Epidermal melanocyte (primary cell): Measurements from ENCODE around the gene UBR1.

ENCODE experiments used
- DNase-seq: peaks from one replicate; pipeline ENCODE4 v3.0.0; 2011; ENCODE audit warnings: low spot score; ENCODE audit not compliant: insufficient read length

Gene UBR1

GRCh38 chr15:43107751-43108150, 1.9 kb upstream of the UBR1 start:
- no peak for DNase-seq

DNA sequence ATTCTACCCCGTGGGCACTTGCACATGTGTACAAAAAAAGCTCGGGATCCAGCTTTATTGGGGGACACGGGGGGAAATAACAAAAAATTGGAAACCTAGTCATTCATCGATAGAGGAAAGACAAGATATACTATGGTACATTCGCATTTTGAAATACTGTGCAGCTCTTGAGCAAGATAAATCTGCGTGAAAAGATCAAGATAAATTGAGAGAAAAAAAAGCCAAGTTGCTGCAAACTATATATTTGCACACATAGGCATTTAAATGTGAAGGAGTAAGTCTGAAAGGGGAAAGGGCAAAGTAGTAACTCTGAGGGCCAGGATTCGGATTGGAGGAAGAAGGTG, 620 bp upstream of the UBR1 start:
- no peak for DNase-seq

DNA sequence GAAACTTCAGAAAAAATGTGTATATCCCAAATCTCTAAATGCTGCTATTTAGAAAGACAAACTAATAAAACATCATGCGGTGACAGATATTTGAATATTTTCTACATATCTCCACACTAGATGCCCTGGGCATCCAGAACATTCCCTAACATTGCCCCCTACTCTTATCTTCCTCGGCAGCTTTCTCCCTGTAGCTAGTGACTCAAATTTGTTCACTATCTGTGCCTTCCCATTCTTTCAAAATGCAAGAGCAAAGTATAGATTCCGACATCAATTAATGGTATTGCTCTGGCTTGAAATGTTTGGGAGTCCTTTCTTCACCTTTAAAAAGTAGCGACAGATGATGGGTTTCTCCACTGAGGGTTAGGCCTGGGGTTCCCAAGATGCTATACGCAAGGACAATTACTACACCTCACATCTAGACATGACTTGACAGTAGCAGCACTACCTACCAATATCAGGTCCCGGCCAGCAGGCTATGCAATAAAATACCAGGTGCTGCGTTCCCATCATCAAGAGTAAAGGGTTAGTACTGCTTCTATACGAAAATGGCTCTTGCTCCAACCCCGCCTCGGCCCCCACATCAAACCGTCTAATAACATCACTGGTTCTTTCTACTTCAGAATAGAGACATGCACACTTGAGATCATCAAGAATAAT, 631 bp downstream of the UBR1 start:
- no peak for DNase-seq

DNA sequence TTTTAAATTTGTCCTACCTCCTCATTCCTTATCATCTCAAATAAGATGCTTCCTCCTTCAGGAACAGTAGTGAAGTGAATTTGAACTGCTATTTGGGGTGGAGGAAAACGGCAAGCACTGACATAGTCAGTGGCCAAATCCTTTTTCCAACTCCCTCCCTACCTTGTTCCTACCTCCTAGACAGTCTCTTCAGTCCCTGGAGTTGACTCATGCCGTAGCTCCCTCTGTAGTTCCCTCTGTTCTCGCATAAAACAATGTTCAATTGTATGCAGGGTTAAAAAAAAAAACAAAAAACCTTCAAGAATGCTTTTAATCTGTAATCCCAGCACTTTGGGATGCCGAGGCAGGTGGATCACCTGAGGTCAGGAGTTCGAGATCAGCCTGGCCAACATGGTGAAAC, 1.4 kb downstream of the UBR1 start:
- no peak for DNase-seq

- no peak for DNase-seq
These were observed 1.9 kb downstream of the UBR1 start for GRCh38 chr15:43103907-43104306.

DNA sequence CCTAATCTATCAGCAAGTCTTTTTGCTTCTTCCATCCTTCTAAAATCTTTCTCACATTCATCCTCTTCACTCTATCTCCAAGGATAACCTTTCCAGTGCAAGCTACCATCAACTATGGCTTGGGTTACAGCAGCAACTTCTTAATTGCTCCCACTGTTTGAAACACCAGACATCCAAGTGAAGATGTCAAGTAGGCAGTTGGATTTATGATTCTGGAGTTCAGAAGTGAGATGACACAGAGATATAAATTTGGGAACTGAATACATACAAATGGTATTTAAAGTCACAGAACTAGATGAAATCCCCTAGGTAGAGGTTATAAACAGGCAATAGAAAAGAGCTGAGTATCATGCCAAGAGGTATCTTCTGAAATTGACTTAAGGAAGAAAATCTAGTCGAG, 3.7 kb downstream of the UBR1 start:
- no peak for DNase-seq

DNA sequence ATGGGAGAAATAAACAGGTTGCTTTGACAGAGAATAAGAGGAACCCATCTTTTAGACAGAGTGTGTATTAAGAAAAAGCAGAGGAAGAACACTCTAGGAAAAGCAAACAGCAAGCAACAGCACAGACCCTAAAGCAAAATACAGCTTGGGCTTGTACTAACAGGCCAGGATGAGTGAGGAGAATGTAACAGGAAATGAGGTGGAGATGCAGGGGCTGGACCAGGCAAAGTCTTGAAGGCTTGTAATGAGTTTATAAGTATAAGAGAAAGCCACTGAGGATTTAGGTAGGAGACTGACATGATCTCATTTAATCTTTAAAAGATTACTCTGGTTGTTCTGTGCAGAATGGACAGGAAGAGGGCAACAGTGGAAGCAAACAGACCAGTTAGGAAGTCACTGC, 4.9 kb downstream of the UBR1 start:
- DNase-seq: no peak

DNA sequence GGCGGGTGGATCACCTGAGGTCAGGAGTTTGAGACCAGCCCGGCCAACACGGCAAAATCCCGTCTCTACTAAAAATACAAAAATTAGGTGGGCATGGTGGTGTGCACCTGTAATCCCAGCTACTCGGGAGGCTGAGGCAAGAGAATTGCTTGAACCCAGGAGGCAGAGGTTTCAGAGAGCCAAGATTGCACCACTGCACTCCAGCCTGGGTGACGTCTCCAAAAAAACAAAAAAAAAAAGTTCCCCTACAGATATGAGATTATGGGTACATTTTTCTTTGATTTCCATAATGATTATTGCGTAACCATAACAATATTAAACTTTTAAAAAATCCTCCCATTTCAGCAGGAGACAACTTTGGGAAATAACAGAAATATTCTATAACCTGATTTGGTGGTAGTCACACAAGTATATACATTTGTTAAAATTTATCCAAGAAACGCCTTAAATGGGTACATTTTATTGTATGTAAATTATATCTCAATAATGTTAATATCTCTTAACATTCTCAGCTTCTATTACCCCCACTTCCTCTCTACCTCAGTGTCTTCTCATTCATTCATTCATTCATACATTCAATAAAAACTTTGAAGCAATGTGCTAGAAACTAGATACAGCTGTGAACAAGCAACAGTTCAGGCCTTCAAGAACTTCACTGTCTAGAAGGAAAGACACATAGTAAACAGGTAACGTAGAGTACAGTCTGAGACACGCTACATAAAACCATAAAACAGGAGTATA, 6.6 kb downstream of the UBR1 start:
- DNase-seq: no peak

DNA sequence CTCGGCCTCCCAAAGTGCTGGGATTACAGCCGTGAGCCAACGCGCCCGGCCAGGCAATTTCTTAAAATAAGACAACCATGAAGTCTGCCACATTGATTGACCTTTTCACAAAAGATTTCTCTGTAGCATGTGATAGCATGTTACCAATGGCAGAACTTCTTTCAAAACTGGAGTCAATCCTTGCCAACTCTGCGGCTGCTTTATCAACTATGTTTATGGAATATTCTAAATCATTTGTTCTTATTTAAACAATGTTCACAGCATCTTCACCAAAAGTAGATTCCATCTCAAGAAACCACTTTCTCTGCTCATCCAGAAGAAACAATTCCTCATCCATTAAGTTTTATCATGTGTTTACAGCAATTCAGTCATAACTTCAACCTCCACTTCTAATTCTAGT, 9.4 kb downstream of the UBR1 start:
- DNase-seq: no peak

DNA sequence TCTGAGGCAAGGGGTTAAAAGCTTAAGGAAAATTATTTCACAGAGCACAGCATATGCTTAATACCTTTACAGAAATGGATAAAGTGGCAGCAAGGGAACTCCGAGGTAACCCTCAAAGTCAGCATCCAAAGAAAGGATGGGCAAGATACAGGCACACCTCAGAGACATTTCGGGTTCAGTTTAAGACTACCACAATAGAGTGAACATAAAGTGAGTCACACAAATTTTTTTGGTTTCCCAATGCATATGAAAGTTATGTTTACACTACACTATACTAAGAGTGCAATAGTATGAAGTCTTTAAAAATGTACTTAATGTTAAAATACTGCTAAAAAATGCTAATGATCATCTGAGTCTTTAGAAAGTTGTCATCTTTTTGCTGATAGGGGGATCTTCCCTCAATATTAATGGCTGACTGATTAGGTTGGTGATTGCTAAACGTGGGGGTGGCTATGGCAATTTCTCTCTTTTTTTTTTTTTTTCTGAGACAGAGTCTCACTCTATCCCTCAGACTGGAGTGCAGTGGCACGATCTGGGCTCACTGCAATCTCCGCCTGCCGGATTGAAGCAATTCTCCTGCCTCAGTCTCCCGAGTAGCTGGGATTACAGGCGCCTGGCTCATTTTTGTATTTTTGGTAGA, 10.0 kb downstream of the UBR1 start:
- DNase-seq: no peak

DNA sequence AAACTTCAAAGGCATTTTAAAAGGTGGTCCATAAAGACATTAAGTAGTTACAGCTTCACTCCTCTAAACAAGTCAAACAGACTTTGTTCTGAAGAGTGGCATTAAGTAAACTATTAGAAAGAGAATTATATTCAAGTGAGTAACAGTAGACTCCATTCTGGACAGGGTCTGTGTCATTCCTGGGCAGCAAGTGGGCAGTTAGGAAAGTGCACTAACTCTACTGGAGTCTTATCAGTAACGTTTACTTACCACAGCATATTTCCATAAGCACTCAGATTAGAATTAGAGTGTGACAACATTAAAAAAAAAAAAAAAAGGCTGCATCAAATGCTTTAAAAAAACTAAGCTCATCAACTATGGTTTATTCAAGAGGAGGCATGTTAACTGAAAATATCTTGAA, 10.6 kb downstream of the UBR1 start:
- DNase-seq: no peak

DNA sequence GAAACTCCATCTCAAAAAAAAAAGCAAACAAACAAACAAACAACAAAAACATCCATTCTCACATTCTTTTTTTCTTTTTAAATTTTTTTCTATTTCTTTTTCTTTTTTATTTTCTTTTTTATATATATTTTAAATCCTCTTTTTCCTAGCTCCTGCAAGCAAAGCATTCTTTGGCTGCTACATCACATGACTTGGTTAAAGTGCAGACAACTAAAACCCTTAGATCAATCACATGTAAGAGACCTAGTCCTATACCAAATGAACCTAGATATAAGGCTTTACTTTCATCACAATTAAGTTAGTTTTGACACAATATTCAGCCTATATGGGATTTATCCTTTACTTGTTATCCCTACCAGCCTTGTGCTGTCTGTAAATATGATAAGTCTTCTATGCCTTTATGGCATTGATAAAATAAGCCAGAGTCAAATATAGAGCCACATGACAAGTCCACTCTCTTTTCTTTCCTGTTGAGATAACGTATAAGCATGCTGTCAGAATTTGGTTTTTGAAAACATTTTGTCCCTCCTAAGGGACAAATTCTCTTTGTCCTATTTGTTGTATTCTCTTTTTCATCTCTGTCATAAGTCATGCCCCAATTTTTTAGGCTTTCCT, 11.3 kb downstream of the UBR1 start:
- DNase-seq: no peak

- no peak for DNase-seq
These were observed 12.8 kb downstream of the UBR1 start for GRCh38 chr15:43093026-43093425.

GRCh38 chr15:43091859-43092258, 14.0 kb downstream of the UBR1 start:
- no peak for DNase-seq

- no peak for DNase-seq
These were observed 19.3 kb downstream of the UBR1 start for GRCh38 chr15:43086551-43086950.

DNA sequence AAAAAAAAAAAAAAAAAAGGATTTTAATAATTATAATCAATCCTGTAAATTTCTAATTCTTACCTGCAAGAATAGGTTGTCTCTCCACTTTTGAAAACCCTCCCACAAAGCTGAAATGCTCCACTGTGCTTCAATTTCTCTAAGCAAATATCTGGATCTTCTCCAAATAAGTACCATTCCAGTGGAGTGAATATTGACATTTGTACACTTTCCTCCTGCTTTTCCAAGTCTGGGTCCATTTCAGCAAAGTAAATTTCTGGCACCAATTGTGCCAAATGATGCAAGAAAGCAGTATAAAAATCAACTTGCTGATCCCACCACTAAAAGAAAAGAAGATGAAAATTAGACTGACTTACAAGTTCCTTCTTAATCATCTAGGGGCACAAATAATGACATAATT, 19.9 kb downstream of the UBR1 start:
- no peak for DNase-seq

DNA sequence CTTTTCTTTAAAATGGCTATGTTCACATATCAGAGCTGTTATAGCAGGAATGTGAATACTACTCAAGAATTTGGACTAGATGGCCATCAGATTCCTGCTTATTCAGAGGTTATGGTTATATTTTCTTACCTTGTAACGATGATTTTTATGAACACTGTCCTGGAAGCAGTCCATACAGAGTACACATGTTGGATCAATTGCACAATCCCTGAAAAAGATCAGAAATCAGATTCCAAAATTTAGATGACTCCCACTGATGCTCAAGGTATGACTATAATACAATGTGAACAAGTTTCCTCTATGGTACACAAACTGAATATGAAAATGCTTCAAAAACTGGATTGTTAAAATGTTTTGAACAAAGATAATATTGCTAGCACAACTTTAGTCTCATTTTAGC, 23.3 kb downstream of the UBR1 start:
- no peak for DNase-seq

- no peak for DNase-seq
These were observed 24.6 kb downstream of the UBR1 start for GRCh38 chr15:43081283-43081682.

DNA sequence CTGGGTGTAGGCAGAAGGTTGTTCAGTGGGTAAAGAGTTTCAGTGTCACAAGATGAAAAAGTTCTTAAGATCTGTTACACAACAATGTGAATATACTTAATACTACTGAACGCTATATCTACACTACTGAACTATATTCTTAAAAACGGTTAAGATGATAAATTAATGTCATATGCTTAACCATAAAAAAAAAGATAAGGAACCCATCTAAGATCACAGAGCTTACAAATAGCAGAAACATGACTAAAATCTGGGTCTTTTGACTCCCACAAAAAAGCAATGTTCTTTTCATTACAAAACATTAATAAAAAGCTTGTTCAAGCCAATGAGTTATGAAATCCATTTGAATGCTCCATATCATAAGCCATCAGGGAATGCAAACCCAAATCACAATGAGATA, 34.4 kb downstream of the UBR1 start:
- DNase-seq: no peak

DNA sequence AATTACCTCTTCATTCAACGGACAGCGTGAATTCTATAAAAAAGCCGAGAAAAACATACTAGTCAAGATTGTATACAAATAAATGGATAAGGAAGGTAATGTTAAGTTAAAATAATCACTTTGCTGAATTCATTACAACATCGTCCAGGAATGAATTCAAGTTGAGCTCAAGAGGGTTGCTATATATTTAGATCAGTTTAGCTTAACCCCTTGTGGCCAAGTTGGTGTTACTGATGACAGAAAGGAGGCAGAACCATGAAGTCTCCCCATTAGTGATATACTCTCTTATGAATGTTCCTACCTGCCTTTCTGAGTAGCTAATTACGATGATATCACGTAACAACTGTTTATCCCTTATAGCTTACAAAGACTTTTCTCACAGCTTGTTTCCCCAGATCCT, 34.9 kb downstream of the UBR1 start:
- DNase-seq: no peak

DNA sequence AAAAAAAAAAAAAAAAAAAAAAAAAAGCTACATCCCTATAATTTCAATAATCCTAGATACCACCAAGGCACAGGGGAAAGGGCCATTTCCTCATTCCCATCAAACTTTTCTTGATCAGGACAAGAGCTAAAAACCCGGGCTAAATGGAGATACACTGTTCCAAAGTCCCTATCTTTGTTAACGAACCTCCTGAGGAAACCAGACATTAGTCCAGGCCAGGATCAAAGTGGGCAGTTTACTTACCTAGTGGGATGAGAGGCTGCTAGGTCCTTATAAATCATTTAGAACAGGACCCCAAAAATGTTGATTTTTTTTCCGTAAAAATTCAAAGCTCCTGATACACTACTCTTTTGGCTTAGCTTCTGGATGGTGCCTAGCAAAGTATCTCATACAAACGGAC, 35.6 kb downstream of the UBR1 start:
- no peak for DNase-seq

DNA sequence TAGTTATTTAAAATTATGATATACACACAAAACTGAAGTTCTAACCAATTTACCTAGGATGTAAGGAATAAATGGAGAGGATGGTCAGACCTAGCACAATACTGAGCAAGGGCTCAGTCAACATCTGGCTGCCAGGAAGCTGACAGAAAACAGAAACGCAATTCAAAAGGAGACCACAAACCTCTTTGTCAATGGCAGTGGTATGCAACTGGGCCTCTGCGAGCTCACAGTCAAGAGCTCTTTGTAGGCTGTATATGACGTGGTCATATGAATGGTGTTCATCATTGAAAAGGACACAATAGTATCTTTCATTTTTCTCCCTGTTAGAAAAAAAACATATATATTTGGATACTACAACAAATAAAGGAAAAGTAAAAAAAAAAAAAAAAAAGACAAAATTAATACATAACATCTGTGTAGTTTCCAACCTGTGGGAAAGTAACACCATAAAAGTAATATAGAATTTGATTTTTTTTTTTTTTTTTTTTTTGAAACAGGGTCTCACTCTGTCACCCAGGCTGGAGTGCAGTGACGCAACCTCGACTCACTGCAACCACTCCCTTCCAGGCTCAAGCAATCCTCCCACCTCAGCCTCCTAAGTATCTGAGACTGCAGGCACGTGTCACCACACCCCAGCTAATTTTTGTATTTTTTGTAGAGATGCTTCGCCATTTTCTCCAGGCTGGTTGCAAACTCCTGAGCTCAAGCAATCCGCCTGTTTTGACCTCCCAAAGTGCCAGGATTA, 37.9 kb downstream of the UBR1 start:
- DNase-seq: peak; percentile 84
